ENCODE data around the gene CEP57L1.

GRCh38 chr6:109183109-109183650 is 87.9 kb downstream of the CEP57L1 start:
- TF ChIP-seq, protein P1, sequence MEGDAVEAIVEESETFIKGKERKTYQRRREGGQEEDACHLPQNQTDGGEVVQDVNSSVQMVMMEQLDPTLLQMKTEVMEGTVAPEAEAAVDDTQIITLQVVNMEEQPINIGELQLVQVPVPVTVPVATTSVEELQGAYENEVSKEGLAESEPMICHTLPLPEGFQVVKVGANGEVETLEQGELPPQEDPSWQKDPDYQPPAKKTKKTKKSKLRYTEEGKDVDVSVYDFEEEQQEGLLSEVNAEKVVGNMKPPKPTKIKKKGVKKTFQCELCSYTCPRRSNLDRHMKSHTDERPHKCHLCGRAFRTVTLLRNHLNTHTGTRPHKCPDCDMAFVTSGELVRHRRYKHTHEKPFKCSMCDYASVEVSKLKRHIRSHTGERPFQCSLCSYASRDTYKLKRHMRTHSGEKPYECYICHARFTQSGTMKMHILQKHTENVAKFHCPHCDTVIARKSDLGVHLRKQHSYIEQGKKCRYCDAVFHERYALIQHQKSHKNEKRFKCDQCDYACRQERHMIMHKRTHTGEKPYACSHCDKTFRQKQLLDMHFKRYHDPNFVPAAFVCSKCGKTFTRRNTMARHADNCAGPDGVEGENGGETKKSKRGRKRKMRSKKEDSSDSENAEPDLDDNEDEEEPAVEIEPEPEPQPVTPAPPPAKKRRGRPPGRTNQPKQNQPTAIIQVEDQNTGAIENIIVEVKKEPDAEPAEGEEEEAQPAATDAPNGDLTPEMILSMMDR (IDR thresholded peaks at IDR 0.05): no peak
- no peak for TF ChIP-seq POLR2A (IDR thresholded peaks at IDR 0.05)
